PC-3 (cell line): Measurements from ENCODE around the gene WAC. TPM values are rescaled to one million over a fixed set of nuclear protein-coding genes. Genes with fewer than 3 reads are reported as not detected.

Source experiments
- ATAC-seq: fragments of 200-7000 bp; cut with Tn5 transposase; 2 replicates; pipeline ENCODE4 v1.9.1; 2020; ENCODE audit warnings: mild to moderate bottlenecking, moderate library complexity
- BruUV-seq: library from RNA; stranded (reverse); fragments of 400-500 nt; replicated peaks from 2 replicates; lab custom pipeline; 2021; lab: Mats Ljungman, UMichigan
- CTCF ChIA-PET: fragments of 300-600 bp; sonication (Branson Sonifier 250); formaldehyde crosslinking; loops from one replicate; lab custom pipeline; 2022; ENCODE audit warnings: antibody characterized with exemption; lab: Charles Lee
- POLR2A ChIA-PET: fragments of 300-600 bp; sonication (Branson Sonifier 250); formaldehyde crosslinking; loops from one replicate; lab custom pipeline; 2022; ENCODE audit warnings: antibody characterized with exemption; ENCODE audit not compliant: unreplicated experiment; lab: Charles Lee
- DNase-seq: peaks from one replicate; pipeline ENCODE4 v3.0.0-alpha.2; 2015
- H2AFZ ChIP-seq: fragments of 300-600 bp; sonication (generic); 2 replicates; pipeline ENCODE4 v1.6.0; 2016; ENCODE audit warnings: antibody characterized with exemption, low read length
- H3F3A ChIP-seq: fragments of 300-600 bp; sonication (generic); one replicate; pipeline ENCODE4 v1.6.0; 2017; ENCODE audit warnings: antibody characterized with exemption, low read length, control low read depth, mild to moderate bottlenecking; ENCODE audit not compliant: unreplicated experiment
- H3K27ac ChIP-seq: fragments of 300-600 bp; sonication (generic); 2 replicates; pipeline ENCODE4 v1.5.1; 2016; ENCODE audit warnings: mild to moderate bottlenecking, low read length
- H3K27me3 ChIP-seq: fragments of 300-600 bp; sonication (generic); 2 replicates; pipeline ENCODE4 v1.6.1; 2016; ENCODE audit warnings: low read length, mixed read lengths
- H3K36me3 ChIP-seq: fragments of 300-600 bp; sonication (generic); 2 replicates; pipeline ENCODE4 v1.6.1; 2016; ENCODE audit warnings: low read depth, mixed run types, low read length, mixed read lengths
- H3K4me1 ChIP-seq: fragments of 300-600 bp; sonication (generic); 2 replicates; pipeline ENCODE4 v1.5.1; 2016; ENCODE audit warnings: low read length; ENCODE audit not compliant: insufficient read depth
- H3K4me2 ChIP-seq: fragments of 300-600 bp; sonication (generic); 2 replicates; pipeline ENCODE4 v1.6.0; 2016; ENCODE audit warnings: low read length
- H3K4me3 ChIP-seq: fragments of 300-600 bp; sonication (generic); 2 replicates; pipeline ENCODE4 v1.5.1; 2016; ENCODE audit warnings: mild to moderate bottlenecking, low read length, mixed read lengths
- H3K79me2 ChIP-seq: fragments of 300-600 bp; sonication (generic); 2 replicates; pipeline ENCODE4 v1.6.1; 2017; ENCODE audit warnings: low read length, mixed read lengths
- H3K9ac ChIP-seq: fragments of 300-600 bp; sonication (generic); 2 replicates; pipeline ENCODE4 v1.6.0; 2016; ENCODE audit warnings: mild to moderate bottlenecking, low read length
- H3K9me2 ChIP-seq: fragments of 300-600 bp; sonication (generic); replicated peaks from 2 replicates; pipeline ENCODE4 v1.6.1; 2016; ENCODE audit warnings: mixed run types, low read length, mixed read lengths
- H3K9me3 ChIP-seq: fragments of 300-600 bp; sonication (generic); 2 replicates; pipeline ENCODE4 v1.6.1; 2016; ENCODE audit warnings: low read length, mixed read lengths
- H4K20me1 ChIP-seq: fragments of 300-600 bp; sonication (generic); 2 replicates; pipeline ENCODE4 v1.6.1; 2016; ENCODE audit warnings: low read length, mixed read lengths
- CTCF ChIP-seq: fragments of 300-600 bp; sonication (generic); conservative IDR thresholded peaks from 2 replicates; pipeline ENCODE4 v1.5.1; 2017; ENCODE audit warnings: antibody characterized with exemption, low read depth, mild to moderate bottlenecking, low read length
- EZH2 ChIP-seq: fragments of 300-600 bp; sonication (generic); IDR thresholded peaks from one replicate; pipeline ENCODE4 v1.6.1; 2017; ENCODE audit warnings: antibody characterized with exemption, mild to moderate bottlenecking, low read length; ENCODE audit not compliant: unreplicated experiment
- EZH2phosphoT487 ChIP-seq: fragments of 300-600 bp; sonication (generic); IDR thresholded peaks from 2 replicates; pipeline ENCODE4 v1.6.1; 2018; ENCODE audit warnings: mild to moderate bottlenecking, antibody characterized with exemption, low read length, borderline replicate concordance
- intact Hi-C: fragments of 100-400 bp; cut with micrococcal nuclease; formaldehyde crosslinking; loops from 2 replicates; pipeline ENCODE4 v1.9.0; 2023
- total RNA-seq: library from RNA; depleted of rRNA; stranded (reverse); fragments of >200 nt; gene quantifications from 2 replicates; pipeline ENCODE4 v1.2.3, GENCODE V29; 2014

The WAC gene
- total RNA-seq, 1 experiment from 2014 or later, result 49.2 TPM

GRCh38 chr10:28637346-28637745 is 104.4 kb downstream of the WAC start:
- H4K20me1 ChIP-seq, result no peaks in the 10 kb centered on the region
- no peak overlapping the region for H3K4me3 ChIP-seq
- no peak overlapping the region for H3K4me2 ChIP-seq
- no peaks in the 10 kb centered on the region for H3K9me3 ChIP-seq
- ATAC-seq (no peak), DNase-seq (no peak)
- TF ChIP-seq EZH2phosphoT487 (no peak), EZH2 (no peak), CTCF (no peak)
- H2AFZ ChIP-seq, result no peak overlapping the region
- no peaks in the 10 kb centered on the region for H3K27me3 ChIP-seq
- POLR2A ChIA-PET, result no interaction called here
- no peaks in the 10 kb centered on the region for H3K79me2 ChIP-seq
- no peak overlapping the region for H3K9ac ChIP-seq
- peaks cover 13% of the 10 kb centered on the region for H3K4me1 ChIP-seq
- BruUV-seq, result no TSS peak
- no peaks in the 10 kb centered on the region for H3F3A ChIP-seq
- no peak overlapping the region for H3K27ac ChIP-seq
- intact Hi-C loops, result no loop called here
- H3K36me3 ChIP-seq, result no peaks in the 10 kb centered on the region
- no peaks in the 10 kb centered on the region for H3K9me2 ChIP-seq
- CTCF ChIA-PET, result no interaction called here

- no peak overlapping the region for H3K4me3 ChIP-seq
- ATAC-seq, result no peak
- no peak overlapping the region for H3K9ac ChIP-seq
- POLR2A ChIA-PET, result no interaction called here
- H3K79me2 ChIP-seq, result no peaks in the 10 kb centered on the region
- H3F3A ChIP-seq, result no peaks in the 10 kb centered on the region
- H3K36me3 ChIP-seq, result no peaks in the 10 kb centered on the region
- no peak overlapping the region for H3K27ac ChIP-seq
- DNase-seq, result no peak
- TF ChIP-seq EZH2 (no peak), EZH2phosphoT487 (no peak)
- BruUV-seq, result no TSS peak
- no peaks in the 10 kb centered on the region for H3K27me3 ChIP-seq
- H3K4me1 ChIP-seq, result peaks cover 9% of the 10 kb centered on the region
- no peak overlapping the region for H3K4me2 ChIP-seq
- no peaks in the 10 kb centered on the region for H4K20me1 ChIP-seq
- intact Hi-C loops, result no loop called here
- no peak overlapping the region for H2AFZ ChIP-seq
- CTCF ChIA-PET, result no interaction called here
- H3K9me2 ChIP-seq, result no peaks in the 10 kb centered on the region
- H3K9me3 ChIP-seq, result no peaks in the 10 kb centered on the region
Measured at GRCh38 chr10:28638392-28638791, 105.5 kb downstream of the WAC start.

- no peaks in the 10 kb centered on the region for H3F3A ChIP-seq
- H2AFZ ChIP-seq, result no peak overlapping the region
- no peak for DNase-seq
- intact Hi-C loops, result no loop called here
- POLR2A ChIA-PET, result no interaction called here
- ATAC-seq, result no peak
- no peaks in the 10 kb centered on the region for H3K79me2 ChIP-seq
- H3K9ac ChIP-seq, result no peak overlapping the region
- no peaks in the 10 kb centered on the region for H3K4me1 ChIP-seq
- TF ChIP-seq CTCF (no peak), EZH2phosphoT487 (no peak), EZH2 (no peak)
- H4K20me1 ChIP-seq, result no peaks in the 10 kb centered on the region
- no peak overlapping the region for H3K27ac ChIP-seq
- no peak overlapping the region for H3K4me2 ChIP-seq
- no peaks in the 10 kb centered on the region for H3K36me3 ChIP-seq
- no TSS peak for BruUV-seq
- no peaks in the 10 kb centered on the region for H3K9me2 ChIP-seq
- H3K27me3 ChIP-seq, result no peaks in the 10 kb centered on the region
- CTCF ChIA-PET, result no interaction called here
- no peak overlapping the region for H3K4me3 ChIP-seq
- no peaks in the 10 kb centered on the region for H3K9me3 ChIP-seq
Measured at GRCh38 chr10:28640551-28640950, 107.6 kb downstream of the WAC start.
